ENCODE results near the gene PSEN2.

The PSEN2 gene

DNA sequence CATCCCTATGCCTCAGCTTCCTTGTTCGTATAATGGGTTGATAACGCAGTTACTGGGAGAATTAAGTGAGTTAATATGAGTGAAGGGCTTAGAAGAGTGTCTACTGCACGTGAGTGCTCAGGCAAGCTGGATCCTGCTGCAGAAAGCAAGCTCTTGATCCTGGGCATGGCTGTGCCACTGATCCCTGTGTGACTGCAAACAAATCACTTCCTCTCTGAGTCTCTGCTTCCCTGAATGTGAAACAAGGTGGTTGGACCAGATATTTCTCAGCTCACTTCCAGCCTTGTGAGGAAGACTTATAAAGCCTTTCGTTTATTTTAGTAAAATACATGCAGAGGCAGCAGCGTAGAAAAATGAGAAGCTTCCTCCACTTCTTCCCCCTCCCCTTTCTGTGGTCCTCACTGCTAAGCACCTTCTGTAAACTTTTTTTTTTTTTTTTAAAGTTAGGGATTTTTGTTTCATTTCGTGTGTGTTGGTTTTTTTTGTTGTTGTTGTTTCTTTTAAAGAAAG, 13.8 kb downstream of the PSEN2 start:
- no peak overlapping the region for H3K27ac ChIP-seq (ENCODE audit: low read depth, low read length, poor library complexity, severe bottlenecking)
- TF ChIP-seq EZH2 (IDR thresholded peaks at IDR 0.05; ENCODE audit: borderline replicate concordance, low read length) = no peak
- TF ChIP-seq, protein P1, sequence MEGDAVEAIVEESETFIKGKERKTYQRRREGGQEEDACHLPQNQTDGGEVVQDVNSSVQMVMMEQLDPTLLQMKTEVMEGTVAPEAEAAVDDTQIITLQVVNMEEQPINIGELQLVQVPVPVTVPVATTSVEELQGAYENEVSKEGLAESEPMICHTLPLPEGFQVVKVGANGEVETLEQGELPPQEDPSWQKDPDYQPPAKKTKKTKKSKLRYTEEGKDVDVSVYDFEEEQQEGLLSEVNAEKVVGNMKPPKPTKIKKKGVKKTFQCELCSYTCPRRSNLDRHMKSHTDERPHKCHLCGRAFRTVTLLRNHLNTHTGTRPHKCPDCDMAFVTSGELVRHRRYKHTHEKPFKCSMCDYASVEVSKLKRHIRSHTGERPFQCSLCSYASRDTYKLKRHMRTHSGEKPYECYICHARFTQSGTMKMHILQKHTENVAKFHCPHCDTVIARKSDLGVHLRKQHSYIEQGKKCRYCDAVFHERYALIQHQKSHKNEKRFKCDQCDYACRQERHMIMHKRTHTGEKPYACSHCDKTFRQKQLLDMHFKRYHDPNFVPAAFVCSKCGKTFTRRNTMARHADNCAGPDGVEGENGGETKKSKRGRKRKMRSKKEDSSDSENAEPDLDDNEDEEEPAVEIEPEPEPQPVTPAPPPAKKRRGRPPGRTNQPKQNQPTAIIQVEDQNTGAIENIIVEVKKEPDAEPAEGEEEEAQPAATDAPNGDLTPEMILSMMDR (IDR thresholded peaks at IDR 0.05; ENCODE audit: low read length) = no peak
- H3K9ac ChIP-seq (ENCODE audit: low read length) = no peak overlapping the region; the same call in 1 of the 2 replicates
- H3K79me2 ChIP-seq (ENCODE audit: insufficient read depth, low read length) = no peaks in the 10 kb centered on the region
- no peaks in the 10 kb centered on the region for H3K9me2 ChIP-seq (ENCODE audit: low read depth, low read length)
- H3K4me1 ChIP-seq (ENCODE audit: insufficient read depth, low read length, severe bottlenecking) = peaks cover 28% of the 10 kb centered on the region
- no peaks in the 10 kb centered on the region for H3F3A ChIP-seq (ENCODE audit: insufficient read depth, low read length)
- 0 out of 2 replicates have a peak, but pooled peaks cover 5% of the 10 kb centered on the region for H3K27me3 ChIP-seq (ENCODE audit: insufficient read depth, low read length)
- no peak overlapping the region for H3K4me3 ChIP-seq (ENCODE audit: low read depth, low read length, poor library complexity, severe bottlenecking)
- H4K20me1 ChIP-seq (ENCODE audit: insufficient read depth, low read length) = no peaks in the 10 kb centered on the region
- H3K9me3 ChIP-seq (ENCODE audit: low read length) = no peaks in the 10 kb centered on the region
- H3K36me3 ChIP-seq (ENCODE audit: insufficient read depth, low read length) = no peaks in the 10 kb centered on the region
- no peak overlapping the region for H2AFZ ChIP-seq (ENCODE audit: low read length)
- H3K4me2 ChIP-seq (ENCODE audit: low read length) = no peak overlapping the region

DNA sequence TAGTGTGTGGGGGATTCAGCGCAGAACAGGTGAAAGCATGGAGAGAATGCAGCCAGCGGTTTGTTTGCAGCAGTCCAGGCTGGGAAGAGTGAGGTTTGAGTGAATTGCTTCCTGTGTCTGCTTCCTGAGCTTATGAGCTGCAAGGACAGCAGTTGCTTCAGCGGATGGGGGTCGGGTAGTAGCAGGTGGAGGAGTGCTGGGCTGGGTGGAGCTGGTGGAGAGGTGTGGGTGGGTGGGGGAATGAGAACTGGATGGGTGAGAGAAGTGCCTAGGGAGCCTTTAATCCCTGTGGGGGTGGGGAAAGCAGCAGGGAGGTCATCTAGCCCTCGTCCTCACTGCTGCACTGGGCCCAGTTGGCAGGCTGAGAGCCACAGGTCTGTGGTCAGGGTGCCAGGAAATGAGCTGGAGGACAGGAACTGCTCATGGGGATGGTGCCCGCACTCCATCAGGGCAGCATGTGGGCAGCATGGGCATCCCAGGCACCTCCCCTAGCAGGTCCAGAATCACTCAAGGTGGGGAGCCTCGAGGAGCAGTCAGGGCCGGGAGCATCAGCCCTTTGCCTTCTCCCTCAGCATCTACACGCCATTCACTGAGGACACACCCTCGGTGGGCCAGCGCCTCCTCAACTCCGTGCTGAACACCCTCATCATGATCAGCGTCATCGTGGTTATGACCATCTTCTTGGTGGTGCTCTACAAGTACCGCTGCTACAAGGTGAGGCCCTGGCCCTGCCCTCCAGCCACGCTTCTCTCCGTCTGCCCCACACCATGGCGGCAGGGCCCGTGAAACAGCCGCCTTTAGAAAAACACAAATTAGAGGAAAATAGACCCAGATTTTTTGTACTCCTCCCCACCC, 14.8 kb downstream of the PSEN2 start:
- H3K36me3 ChIP-seq (ENCODE audit: insufficient read depth, low read length) = no peaks in the 10 kb centered on the region
- no peak overlapping the region for H3K4me2 ChIP-seq (ENCODE audit: low read length)
- no peak overlapping the region for H3K27ac ChIP-seq (ENCODE audit: low read depth, low read length, poor library complexity, severe bottlenecking)
- no peak for TF ChIP-seq EZH2 (IDR thresholded peaks at IDR 0.05; ENCODE audit: borderline replicate concordance, low read length)
- TF ChIP-seq, protein P1 (IDR thresholded peaks at IDR 0.05; ENCODE audit: low read length) = no peak
- H3K27me3 ChIP-seq (ENCODE audit: insufficient read depth, low read length) = 0 out of 2 replicates have a peak, but pooled peaks cover 5% of the 10 kb centered on the region
- no peak overlapping the region for H3K4me3 ChIP-seq (ENCODE audit: low read depth, low read length, poor library complexity, severe bottlenecking)
- H3K4me1 ChIP-seq (ENCODE audit: insufficient read depth, low read length, severe bottlenecking) = peaks cover 28% of the 10 kb centered on the region
- H3K9me3 ChIP-seq (ENCODE audit: low read length) = no peaks in the 10 kb centered on the region
- H4K20me1 ChIP-seq (ENCODE audit: insufficient read depth, low read length) = no peaks in the 10 kb centered on the region
- no peaks in the 10 kb centered on the region for H3K9me2 ChIP-seq (ENCODE audit: low read depth, low read length)
- H3F3A ChIP-seq (ENCODE audit: insufficient read depth, low read length) = no peaks in the 10 kb centered on the region
- no peaks in the 10 kb centered on the region for H3K79me2 ChIP-seq (ENCODE audit: insufficient read depth, low read length)
- H3K9ac ChIP-seq (ENCODE audit: low read length) = no peak overlapping the region
- no peak overlapping the region for H2AFZ ChIP-seq (ENCODE audit: low read length)

DNA sequence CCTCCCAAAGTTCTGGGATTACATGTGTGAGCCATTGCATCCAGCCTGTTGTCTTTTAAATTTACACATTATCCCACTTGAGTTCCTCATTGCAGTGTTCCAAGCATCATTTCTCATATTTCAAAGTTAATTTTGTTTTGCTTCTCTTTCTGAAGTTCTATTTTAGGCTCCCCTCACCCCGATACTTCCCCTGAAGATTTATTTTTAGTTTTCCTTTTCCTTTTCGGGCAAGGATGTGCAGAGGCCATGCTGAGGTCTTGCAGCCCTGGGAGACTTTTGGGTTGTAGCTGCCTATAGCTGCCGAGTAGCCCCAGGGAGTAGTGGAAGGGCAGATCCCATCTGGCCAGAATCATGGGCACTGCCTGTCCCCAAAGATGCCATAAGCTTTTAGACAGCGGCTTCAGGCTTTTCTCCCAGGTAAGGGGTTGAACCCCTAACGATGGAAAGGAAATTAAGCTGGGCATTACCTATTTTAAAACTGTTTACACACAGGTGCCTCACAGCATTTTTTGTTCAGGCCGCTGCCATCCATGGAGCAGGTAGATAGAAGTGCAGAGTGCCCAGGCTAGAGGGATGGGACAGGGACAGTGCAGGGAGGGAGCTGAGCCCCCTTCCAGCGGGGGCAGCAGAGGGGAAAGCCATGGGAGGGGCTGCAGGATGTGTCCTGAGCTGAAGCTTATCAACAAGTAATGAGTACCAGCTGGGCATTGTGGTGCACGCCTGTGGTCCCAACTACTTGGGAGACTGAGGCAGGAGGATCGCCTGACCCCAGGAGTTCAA, 15.9 kb downstream of the PSEN2 start:
- Histone ChIP-seq H2AFZ (ENCODE audit: low read length) (no peak overlapping the region), H3F3A (ENCODE audit: insufficient read depth, low read length) (no peaks in the 10 kb centered on the region), H3K4me1 (ENCODE audit: insufficient read depth, low read length, severe bottlenecking) (peaks cover 28% of the 10 kb centered on the region), H3K79me2 (ENCODE audit: insufficient read depth, low read length) (no peaks in the 10 kb centered on the region), H3K9ac (ENCODE audit: low read length) (no peak overlapping the region), H3K9me3 (ENCODE audit: low read length) (no peaks in the 10 kb centered on the region), H3K27me3 (ENCODE audit: insufficient read depth, low read length) (0 out of 2 replicates have a peak, but pooled peaks cover 5% of the 10 kb centered on the region), H3K4me3 (ENCODE audit: low read depth, low read length, poor library complexity, severe bottlenecking) (no peak overlapping the region), H3K4me2 (ENCODE audit: low read length) (no peak overlapping the region), H3K9me2 (ENCODE audit: low read depth, low read length) (no peaks in the 10 kb centered on the region), H4K20me1 (ENCODE audit: insufficient read depth, low read length) (no peaks in the 10 kb centered on the region), H3K36me3 (ENCODE audit: insufficient read depth, low read length) (no peaks in the 10 kb centered on the region), H3K27ac (ENCODE audit: low read depth, low read length, poor library complexity, severe bottlenecking) (no peak overlapping the region)
- TF ChIP-seq, protein P1 (IDR thresholded peaks at IDR 0.05; ENCODE audit: low read length) = no peak
- no peak for TF ChIP-seq EZH2 (IDR thresholded peaks at IDR 0.05; ENCODE audit: borderline replicate concordance, low read length)
